H1 (cell line): ENCODE measurements around the gene PLTP. TPM values are rescaled to one million over a fixed set of nuclear protein-coding genes. Genes with fewer than 3 reads are reported as not detected.

Experiments used
- CTCF ChIA-PET: fragments of 300-600 bp; sonication (Branson Sonifier 250); formaldehyde crosslinking; loops from one replicate; lab custom pipeline; 2021; ENCODE audit not compliant: partially characterized antibody; lab: Charles Lee
- POLR2A ChIA-PET: fragments of 300-600 bp; sonication (Branson Sonifier 250); formaldehyde crosslinking; loops from one replicate; lab custom pipeline; 2021; ENCODE audit warnings: inconsistent platforms; ENCODE audit not compliant: partially characterized antibody; lab: Charles Lee
- DNase-seq, 2 experiments: peaks; one replicate each; pipeline versions ENCODE4 v3.0.0 to v3.0.0-alpha.2; 2010 to 2022; ENCODE audit warnings: low spot score in 2 of 2, low read depth in 1 of 2, mixed read lengths in 1 of 2
- FAIRE-seq: peaks from 2 replicates; lab custom pipeline; 2011; peaks lifted over from hg19 to GRCh38; lab: Jason Lieb, UNC
- H2AFZ ChIP-seq: 2 replicates; pipeline ENCODE4 v1.8.1; 2012; ENCODE audit warnings: low read length, inconsistent platforms
- H2AK5ac ChIP-seq: 2 replicates; pipeline ENCODE4 v1.6.1; 2013; ENCODE audit warnings: low read depth, low read length
- H2BK120ac ChIP-seq: replicated peaks from 2 replicates; pipeline ENCODE3; 2013; ENCODE audit warnings: low read depth, low read length, inconsistent platforms
- H2BK12ac ChIP-seq: 2 replicates; pipeline ENCODE4 v1.6.1; 2013; ENCODE audit warnings: low read depth, low read length
- H2BK15ac ChIP-seq: 2 replicates; pipeline ENCODE4 v1.6.1; 2013; ENCODE audit warnings: low read length
- H2BK20ac ChIP-seq: 2 replicates; pipeline ENCODE4 v1.6.1; 2013; ENCODE audit warnings: low read length
- H2BK5ac ChIP-seq: 2 replicates; pipeline ENCODE4 v1.6.1; 2013; ENCODE audit warnings: low read depth, low read length
- H3K14ac ChIP-seq: 2 replicates; pipeline ENCODE4 v1.6.1; 2013; ENCODE audit warnings: inconsistent platforms; ENCODE audit not compliant: insufficient read length
- H3K18ac ChIP-seq: 2 replicates; pipeline ENCODE4 v1.6.1; 2013; ENCODE audit warnings: low read length; ENCODE audit errors: extremely low read depth
- H3K23ac ChIP-seq: 2 replicates; pipeline ENCODE4 v1.6.1; 2013; ENCODE audit warnings: inconsistent platforms; ENCODE audit not compliant: insufficient read length
- H3K23me2 ChIP-seq: 2 replicates; pipeline ENCODE4 v1.6.1; 2013; ENCODE audit warnings: low read depth, low read length
- H3K27ac ChIP-seq: 2 replicates; pipeline ENCODE4 v1.6.1; 2011; ENCODE audit warnings: low read depth, low read length, inconsistent platforms
- H3K27me3 ChIP-seq, 4 experiments: replicated peaks in 1 of 4; 1 replicate in 1 of 4; 2 replicates in 3 of 4; pipeline versions ENCODE4 v1.6.1 to v1.8.1; 2011 to 2013; ENCODE audit warnings: low read length in 3 of 4, mild to moderate bottlenecking in 3 of 4, inconsistent platforms in 2 of 4, mixed read lengths in 2 of 4, moderate library complexity in 1 of 4; ENCODE audit not compliant: control insufficient read depth in 3 of 4, insufficient read depth in 3 of 4; ENCODE audit errors: extremely low read depth in 1 of 4
- H3K36me3 ChIP-seq, 4 experiments: 2 replicates each; pipeline versions ENCODE4 v1.6.1 to v1.8.1; 2011 to 2013; ENCODE audit warnings: mild to moderate bottlenecking in 4 of 4, low read length in 3 of 4, moderate library complexity in 2 of 4, control low read depth in 1 of 4, inconsistent platforms in 1 of 4; ENCODE audit not compliant: insufficient read depth in 4 of 4, control insufficient read depth in 2 of 4
- H3K4ac ChIP-seq: replicated peaks from 2 replicates; pipeline ENCODE3; 2013; ENCODE audit warnings: low read length, low read depth, mixed read lengths, inconsistent platforms; ENCODE audit not compliant: insufficient read length
- H3K4me1 ChIP-seq, 4 experiments: replicated peaks in 1 of 4; 1 replicate in 1 of 4; 2 replicates in 3 of 4; pipeline versions ENCODE4 v1.6.1 to v1.8.1; 2011 to 2013; ENCODE audit warnings: low read length in 3 of 4, inconsistent platforms in 2 of 4, mixed read lengths in 1 of 4; ENCODE audit not compliant: insufficient read depth in 4 of 4, control insufficient read depth in 3 of 4
- H3K4me2 ChIP-seq, 2 experiments: 2 replicates each; pipeline versions ENCODE4 v1.6.1 to v1.8.1; 2011 to 2013; ENCODE audit warnings: low read depth in 2 of 2, low read length in 2 of 2, control low read depth in 1 of 2, inconsistent platforms in 1 of 2, mild to moderate bottlenecking in 1 of 2; ENCODE audit not compliant: insufficient read depth in 1 of 2
- H3K4me3 ChIP-seq, 4 experiments: fragments of 200-600, 300-600 bp in 1 of 4; sonication (generic), shearing (Covaris generic), sonication (Bioruptor Twin) in 1 of 4; 2 replicates each; pipeline versions ENCODE4 v1.5.1 to v1.8.1; 2011 to 2016; ENCODE audit warnings: low read length in 4 of 4, low read depth in 3 of 4, control low read depth in 2 of 4, inconsistent platforms in 2 of 4, mild to moderate bottlenecking in 2 of 4, mixed read lengths in 1 of 4, moderate library complexity in 1 of 4; ENCODE audit not compliant: insufficient read depth in 2 of 4; ENCODE audit errors: extremely low read depth in 1 of 4
- H3K56ac ChIP-seq: replicated peaks from 2 replicates; pipeline ENCODE3; 2013; ENCODE audit warnings: low read depth, mild to moderate bottlenecking, mixed read lengths, low read length, inconsistent platforms; ENCODE audit not compliant: insufficient read length
- H3K79me1 ChIP-seq: 2 replicates; pipeline ENCODE4 v1.6.1; 2013; ENCODE audit warnings: low read depth, low read length, control low read depth
- H3K79me2 ChIP-seq, 2 experiments: 2 replicates each; pipeline versions ENCODE4 v1.6.1 to v1.8.1; 2012 to 2013; ENCODE audit warnings: low read length in 2 of 2, mild to moderate bottlenecking in 2 of 2, inconsistent platforms in 1 of 2; ENCODE audit not compliant: insufficient read depth in 2 of 2, control insufficient read depth in 1 of 2
- H3K9ac ChIP-seq, 4 experiments: replicated peaks in 1 of 4; 1 replicate in 1 of 4; 2 replicates in 3 of 4; pipeline versions ENCODE4 v1.6.1 to v1.8.1; 2011 to 2013; ENCODE audit warnings: low read depth in 3 of 4, low read length in 3 of 4, control low read depth in 2 of 4, mild to moderate bottlenecking in 2 of 4, moderate library complexity in 2 of 4, inconsistent platforms in 1 of 4; ENCODE audit errors: extremely low read depth in 1 of 4
- H3K9me3 ChIP-seq, 2 experiments: 2 replicates each; pipeline versions ENCODE4 v1.6.1 to v1.8.1; 2012 to 2013; ENCODE audit warnings: mild to moderate bottlenecking in 2 of 2, moderate library complexity in 2 of 2, control low read depth in 1 of 2, inconsistent platforms in 1 of 2, low read depth in 1 of 2, low read length in 1 of 2, mixed read lengths in 1 of 2; ENCODE audit not compliant: insufficient read depth in 2 of 2
- H4K20me1 ChIP-seq, 2 experiments: replicated peaks in 1 of 2; 2 replicates each; pipeline versions ENCODE3 to v1.8.1; 2011 to 2013; ENCODE audit warnings: inconsistent platforms in 2 of 2, low read length in 2 of 2, mild to moderate bottlenecking in 1 of 2; ENCODE audit not compliant: insufficient read depth in 2 of 2, control insufficient read depth in 1 of 2
- H4K5ac ChIP-seq: 2 replicates; pipeline ENCODE4 v1.6.1; 2013; ENCODE audit warnings: low read length, low read depth, mixed read lengths, inconsistent platforms; ENCODE audit not compliant: insufficient read length
- H4K8ac ChIP-seq: 2 replicates; pipeline ENCODE4 v1.8.0; 2013; ENCODE audit warnings: mild to moderate bottlenecking, moderate library complexity, low read length, inconsistent platforms; ENCODE audit not compliant: insufficient read depth; ENCODE audit errors: extremely low read depth
- H4K91ac ChIP-seq: replicated peaks from 2 replicates; pipeline ENCODE3; 2013; ENCODE audit warnings: low read length, mixed read lengths, inconsistent platforms; ENCODE audit not compliant: insufficient read length
- EZH2 ChIP-seq: fragments of 200-600 bp; sonication (generic); IDR thresholded peaks from 2 replicates; pipeline ENCODE4 v1.7.1; 2012; ENCODE audit warnings: low read depth, mild to moderate bottlenecking, moderate library complexity, low read length, inconsistent platforms; ENCODE audit not compliant: severe bottlenecking
- PHF8 ChIP-seq: fragments of 200-600 bp; sonication (generic); conservative IDR thresholded peaks from 2 replicates; pipeline ENCODE4 v1.7.1; 2012; ENCODE audit warnings: low read depth, mild to moderate bottlenecking, inconsistent platforms, low read length, moderate library complexity
- RXRA ChIP-seq: IDR thresholded peaks from 2 replicates; pipeline ENCODE4 v1.6.1; 2011; ENCODE audit warnings: low read depth, mild to moderate bottlenecking, low read length, moderate library complexity; ENCODE audit not compliant: insufficient read depth
- SAP30 ChIP-seq: fragments of 300-600 bp; sonication (generic); IDR thresholded peaks from 2 replicates; pipeline ENCODE4 v1.7.1; 2012; ENCODE audit warnings: low read length, moderate library complexity, mild to moderate bottlenecking, inconsistent platforms; ENCODE audit not compliant: insufficient read depth, insufficient replicate concordance
- SP4 ChIP-seq: IDR thresholded peaks from 2 replicates; pipeline ENCODE4 v1.6.1; 2012; ENCODE audit warnings: low read length, inconsistent platforms
- TBP ChIP-seq: IDR thresholded peaks from 2 replicates; pipeline ENCODE4 v1.6.1; 2011; ENCODE audit warnings: low read depth, low read length, improper control_type of control experiment
- USF2 ChIP-seq: IDR thresholded peaks from 2 replicates; pipeline ENCODE4 v1.6.1; 2011; ENCODE audit warnings: low read length, improper control_type of control experiment
- WGBS, 2 experiments: shearing (Covaris generic) in 1 of 2; methylation state at CpG; one replicate each; pipeline versions ENCODE4 v1.1.6 to v1.1.7; 2013 to 2015; ENCODE audit warnings: low lambda C conversion rate in 2 of 2, mixed read lengths in 2 of 2, inconsistent platforms in 1 of 2, low coverage in 1 of 2, missing lambda C conversion rate in 1 of 2; ENCODE audit not compliant: insufficient replicate concordance in 2 of 2, insufficient coverage in 1 of 2, insufficient read length in 1 of 2; ENCODE audit errors: extremely low coverage in 1 of 2, missing lambda C conversion rate in 1 of 2; 5-methylcytosine and 5-hydroxymethylcytosine counted together
- polyA plus RNA-seq, 7 experiments: library from polyadenylated mRNA; depleted of rRNA in 3 of 7; stranded (reverse) in 5 of 7; unstranded in 2 of 7; fragments of >200 nt in 5 of 7; fragments of 200-250 nt in 2 of 7; gene quantifications; 1 replicate in 5 of 7; 2 replicates in 1 of 7; 4 replicates in 1 of 7; pipeline versions ENCODE4 v1.2.1 to v1.2.3, GENCODE V29; 2011 to 2013; ENCODE audit warnings: missing spikeins in 2 of 7, mixed read lengths in 2 of 7
- total RNA-seq: library from RNA; stranded (reverse); fragmentation: NEBNext Ultra II Directional; extraction: Animal tissue kit (Norgen Biotek cat#: 25700); gene quantifications from 2 replicates; pipeline ENCODE4 v1.2.1, GENCODE V29; 2021

PLTP gene
- total and polyA plus RNA-seq, 2 of the 8 experiments (the other 6 are each of a cell fraction or from before 2014, with no cell fraction given), result 120 to 194 TPM

GRCh38 chr20:45890985-45891983 lies 20.7 kb downstream of the PLTP start, which contains the start of the genes CTSA and NEURL2:
CTSA (plus strand) TSS chr20:45891335; CDS start chr20:45891569, 234 bp downstream.
NEURL2 (minus strand) TSS chr20:45891208; CDS start chr20:45890991, 217 bp downstream.
- Histone ChIP-seq H3K27me3 (no peaks in the 10 kb centered on the region), H2AK5ac (no peak within 1 kb of the TSS), H3K4me2 (peak within 1 kb of the TSS; percentile 72 to 95), H2BK15ac (no peak within 1 kb of the TSS), H2BK20ac (no peak within 1 kb of the TSS), H3K79me1 (peaks cover 3% of the 10 kb centered on the region; the same call in 1 of the 2 replicates), H3K9ac (peak within 1 kb of the TSS; percentile 64 to 71 (median 67)), H3K18ac (peak within 1 kb of the TSS; percentile 83), H3K27ac (peak within 1 kb of the TSS; percentile 38), H4K91ac (peak within 1 kb of the TSS; percentile 74), H3K56ac (peak within 1 kb of the TSS; percentile 59), H3K14ac (no peak within 1 kb of the TSS), H4K8ac (peak within 1 kb of the TSS; percentile 97), H3K36me3 (peaks cover 3 to 8% (median 7%) of the 10 kb centered on the region in 4 experiments; a peak in 7 of 8 replicates), H2AFZ (no peak within 1 kb of the TSS; the same call in 1 of the 2 replicates), H4K5ac (peak within 1 kb of the TSS; percentile 70), H3K4me3 (peak within 1 kb of the TSS; percentile 55 to 79 (median 74)), H2BK5ac (peak within 1 kb of the TSS; percentile 52; the same call in 1 of the 2 replicates), H3K9me3 (no peaks in the 10 kb centered on the region), H2BK12ac (peak within 1 kb of the TSS; percentile 68; the same call in 1 of the 2 replicates), H3K4ac (peak within 1 kb of the TSS; percentile 94), H4K20me1 (peaks cover 0 to 9% of the 10 kb centered on the region in 2 experiments), H3K4me1 (peaks cover 0 to 10% (median 6%) of the 10 kb centered on the region in 4 experiments; a peak in 6 of 7 replicates), H3K23me2 (peaks cover 15% of the 10 kb centered on the region; the same call in 1 of the 2 replicates), H2BK120ac (peak within 1 kb of the TSS; percentile 43), H3K23ac (no peak within 1 kb of the TSS), H3K79me2 (peaks cover 0 to 7% of the 10 kb centered on the region in 2 experiments; a peak in 1 of 4 replicates)
- 6% methylated on average over 70 of the region's 78 CpGs; no CpG with 5 or more reads in 1 of the 2 experiments for WGBS, 2 experiments
- DNase-seq, result peak; percentile 79 to 96
- FAIRE-seq, result no peak
- POLR2A ChIA-PET, result interaction anchor here (0.6 to 11.2 kb wide), 27 partner anchors 9 to 498 kb away, joined by 3 to 172 read pairs (median 5); partner anchors contain the start of genes ACOT8, PCIF1, PLTP and SNX21
- CTCF ChIA-PET, result interaction anchor here (0.7 to 6.3 kb wide), 23 partner anchors 9 to 570 kb away, joined by 3 to 40 read pairs (median 8); partner anchors contain the start of gene ZSWIM1
- TF ChIP-seq PHF8 (peak; percentile 66), EZH2 (no peak), SAP30 (no peak), TBP (peak; percentile 85), SP4 (peak; percentile 99), USF2 (peak; percentile 100), RXRA (peak; percentile 93)
